ENCODE results near the gene CFAP107. TPM values are rescaled to one million over a fixed set of nuclear protein-coding genes. Genes with fewer than 3 reads are reported as not detected.
"Not testable (repeated sequence)": the region's sequence is repeated elsewhere in the genome, so short reads cannot be mapped to it uniquely, and the experiment has no call there.

Gene CFAP107
- total and polyA plus RNA-seq, 8 donors = 0.19 to 0.92 (median 0.26) TPM; not detected in 5

- Histone ChIP-seq H3K4me1 (no peaks in the 10 kb centered on the region), H3K27me3 (no peaks in the 10 kb centered on the region), H3K36me3 (no peaks in the 10 kb centered on the region), H3K27ac (no peak overlapping the region), H3K9me3 (no peaks in the 10 kb centered on the region), H3K4me3 (no peak overlapping the region)
- WGBS, 2 donors = 8 to 23% methylated on average over 1 of the region's 1 CpG
- DNase-seq = no peak
- FAIRE-seq = no peak
- intact Hi-C loops (cut with DNase I) = no loop called here
- TF ChIP-seq, protein P1, sequence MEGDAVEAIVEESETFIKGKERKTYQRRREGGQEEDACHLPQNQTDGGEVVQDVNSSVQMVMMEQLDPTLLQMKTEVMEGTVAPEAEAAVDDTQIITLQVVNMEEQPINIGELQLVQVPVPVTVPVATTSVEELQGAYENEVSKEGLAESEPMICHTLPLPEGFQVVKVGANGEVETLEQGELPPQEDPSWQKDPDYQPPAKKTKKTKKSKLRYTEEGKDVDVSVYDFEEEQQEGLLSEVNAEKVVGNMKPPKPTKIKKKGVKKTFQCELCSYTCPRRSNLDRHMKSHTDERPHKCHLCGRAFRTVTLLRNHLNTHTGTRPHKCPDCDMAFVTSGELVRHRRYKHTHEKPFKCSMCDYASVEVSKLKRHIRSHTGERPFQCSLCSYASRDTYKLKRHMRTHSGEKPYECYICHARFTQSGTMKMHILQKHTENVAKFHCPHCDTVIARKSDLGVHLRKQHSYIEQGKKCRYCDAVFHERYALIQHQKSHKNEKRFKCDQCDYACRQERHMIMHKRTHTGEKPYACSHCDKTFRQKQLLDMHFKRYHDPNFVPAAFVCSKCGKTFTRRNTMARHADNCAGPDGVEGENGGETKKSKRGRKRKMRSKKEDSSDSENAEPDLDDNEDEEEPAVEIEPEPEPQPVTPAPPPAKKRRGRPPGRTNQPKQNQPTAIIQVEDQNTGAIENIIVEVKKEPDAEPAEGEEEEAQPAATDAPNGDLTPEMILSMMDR (IDR thresholded peaks at IDR 0.05) = no peak
- no peak for ATAC-seq
Measured at GRCh38 chr1:12722626-12723025, 23.4 kb upstream of the CFAP107 start.

- intact Hi-C loops (cut with DNase I) = no loop called here
- TF ChIP-seq, protein P1 (IDR thresholded peaks at IDR 0.05) = no peak
- DNase-seq (no peak), ATAC-seq (no peak), FAIRE-seq (no peak)
- H3K27me3 ChIP-seq = no peaks in the 10 kb centered on the region
- no peak overlapping the region for H3K27ac ChIP-seq
- H3K4me1 ChIP-seq = no peaks in the 10 kb centered on the region
- no peak overlapping the region for H3K4me3 ChIP-seq
- no peaks in the 10 kb centered on the region for H3K36me3 ChIP-seq
- H3K9me3 ChIP-seq = no peaks in the 10 kb centered on the region
- 55 to 63% methylated on average over 2 of the region's 2 CpGs for WGBS, 2 donors
Measured at GRCh38 chr1:12728391-12728790, 17.6 kb upstream of the CFAP107 start.

- WGBS, 2 donors = 67 to 75% methylated on average over 1 of the region's 1 CpG
- Histone ChIP-seq H3K36me3 (no peaks in the 10 kb centered on the region), H3K27me3 (no peaks in the 10 kb centered on the region), H3K9me3 (no peaks in the 10 kb centered on the region), H3K4me3 (no peak overlapping the region), H3K27ac (no peak overlapping the region), H3K4me1 (no peaks in the 10 kb centered on the region)
- TF ChIP-seq, protein P1 (IDR thresholded peaks at IDR 0.05) = no peak
- FAIRE-seq = no peak
- intact Hi-C loops (cut with DNase I) = no loop called here
- no peak for ATAC-seq
- DNase-seq = no peak
Measured at GRCh38 chr1:12730156-12730555, 15.8 kb upstream of the CFAP107 start.

DNA sequence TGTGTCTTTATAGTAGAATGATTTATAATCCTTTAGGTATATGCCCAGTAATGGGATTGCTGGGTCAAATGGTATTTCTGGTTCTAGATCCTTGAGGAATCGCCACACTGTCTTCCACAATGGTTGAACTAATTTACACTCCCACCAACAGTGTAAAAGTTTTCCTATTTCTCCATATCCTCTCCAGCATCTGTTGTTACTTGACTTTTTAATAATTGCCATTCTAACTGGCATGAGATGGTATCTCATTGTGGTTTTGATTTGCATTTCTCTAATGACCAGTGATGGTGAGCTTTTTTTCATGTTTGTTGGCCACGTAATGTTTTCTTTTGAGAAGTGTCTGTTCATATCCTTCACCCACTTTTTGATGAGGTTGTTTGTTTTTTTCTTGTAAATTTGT, 14.9 kb upstream of the CFAP107 start:
- H3K4me1 ChIP-seq; H3K36me3 ChIP-seq; H3K4me3 ChIP-seq; H3K9me3 ChIP-seq; H3K27me3 ChIP-seq; DNase-seq; intact Hi-C loops (cut with DNase I); FAIRE-seq; H3K27ac ChIP-seq; ATAC-seq: not testable (repeated sequence)
- 42 to 45% methylated on average over 2 of the region's 2 CpGs for WGBS, 2 donors

GRCh38 chr1:12734651-12735050, 11.3 kb upstream of the CFAP107 start:
- H3K27ac ChIP-seq = no peak overlapping the region
- peaks cover 0 to 5% (median 0%) of the 10 kb centered on the region in 4 donors for H3K27me3 ChIP-seq
- H3K4me1 ChIP-seq = no peaks in the 10 kb centered on the region
- intact Hi-C loops (cut with DNase I) = no loop called here
- H3K4me3 ChIP-seq = no peak overlapping the region
- FAIRE-seq (no peak), ATAC-seq (no peak), DNase-seq (no peak)
- H3K36me3 ChIP-seq = no peaks in the 10 kb centered on the region
- H3K9me3 ChIP-seq = no peaks in the 10 kb centered on the region
- TF ChIP-seq, protein P1 (IDR thresholded peaks at IDR 0.05) = no peak
- 61 to 70% methylated on average over 3 of the region's 3 CpGs for WGBS, 2 donors
